NCI-H446 (cell line): ENCODE data around the gene HPD.
A peak's percentile ranks its signal among the peaks of the same experiment; 100 is the strongest.
"Not testable (repeated sequence)": the region's sequence is repeated elsewhere in the genome, so short reads cannot be mapped to it uniquely, and the experiment has no call there.

Experiments used
- DNase-seq, 2 experiments: peaks; one replicate each; lab custom pipeline; 2025; lab: John Stamatoyannopoulos, UW

Gene HPD

GRCh38 chr12:121861636-121862254 is 3.1 kb upstream of the HPD start:
- DNase-seq, result no peak

GRCh38 chr12:121860699-121861098 is 2.0 kb upstream of the HPD start:
- not testable (repeated sequence) for DNase-seq

- no peak for DNase-seq
These were observed 1.6 kb upstream of the HPD start for GRCh38 chr12:121860257-121860656.

- no peak for DNase-seq
These were observed 369 bp downstream of the HPD start for GRCh38 chr12:121858318-121858661.

GRCh38 chr12:121857322-121858246 is 1.1 kb downstream of the HPD start:
- no peak for DNase-seq

GRCh38 chr12:121852392-121852791 is 6.3 kb downstream of the HPD start:
- DNase-seq, result not testable (repeated sequence)

GRCh38 chr12:121849665-121850064 is 9.0 kb downstream of the HPD start:
- DNase-seq, result no peak

- no peak for DNase-seq
These were observed 9.4 kb downstream of the HPD start for GRCh38 chr12:121849211-121849610.

GRCh38 chr12:121845701-121846100 is 13.0 kb downstream of the HPD start:
- no peak for DNase-seq

- no peak for DNase-seq
These were observed 15.2 kb downstream of the HPD start for GRCh38 chr12:121843236-121843982.

- DNase-seq, result no peak
These were observed 18.5 kb downstream of the HPD start for GRCh38 chr12:121839993-121840761.

- peak; percentile 92 to 98 for DNase-seq
These were observed 19.3 kb downstream of the HPD start for GRCh38 chr12:121839106-121839992.

- DNase-seq, result no peak
These were observed 20.5 kb downstream of the HPD start for GRCh38 chr12:121838126-121838525.

- DNase-seq, result no peak
These were observed 21.0 kb downstream of the HPD start for GRCh38 chr12:121837680-121838079.

GRCh38 chr12:121831571-121832245 is 27.0 kb downstream of the HPD start:
- DNase-seq, result no peak

- no peak for DNase-seq
These were observed 27.9 kb downstream of the HPD start for GRCh38 chr12:121830588-121831265.

- DNase-seq, result no peak
These were observed 28.5 kb downstream of the HPD start for GRCh38 chr12:121830134-121830533.

- no peak for DNase-seq
These were observed 29.3 kb downstream of the HPD start for GRCh38 chr12:121829250-121829918.

GRCh38 chr12:121828826-121829225 is 29.8 kb downstream of the HPD start:
- DNase-seq, result no peak
